Endothelial cell of umbilical vein (primary cell): ENCODE results near the gene OCEL1. TPM values are rescaled to one million over a fixed set of nuclear protein-coding genes. Genes with fewer than 3 reads are reported as not detected.

Experiments
- BruUV-seq: library from RNA; stranded (reverse); fragments of 400-500 nt; replicated peaks from 2 replicates; lab custom pipeline; 2021; lab: Mats Ljungman, UMichigan
- CTCF ChIA-PET: fragments of 300-600, 350-600 bp; sonication (Branson Sonifier 250); formaldehyde crosslinking; loops from one replicate; lab custom pipeline; 2021; ENCODE audit warnings: antibody characterized with exemption, inconsistent platforms; lab: Charles Lee
- POLR2A ChIA-PET: fragments of 300-600, 350-600 bp; sonication (Branson Sonifier 250); formaldehyde crosslinking; loops from one replicate; lab custom pipeline; 2021; ENCODE audit warnings: antibody characterized with exemption, inconsistent platforms; lab: Charles Lee
- DNase-seq: peaks from one replicate; pipeline ENCODE4 v3.0.0-alpha.2; 2011; ENCODE audit warnings: low read depth, low spot score
- FAIRE-seq: peaks from 2 replicates; lab custom pipeline; 2011; peaks lifted over from hg19 to GRCh38; lab: Jason Lieb, UNC
- H2AFZ ChIP-seq: 2 replicates; pipeline ENCODE4 v1.6.0; 2012; ENCODE audit warnings: low read depth, low read length, control low read depth, inconsistent platforms
- H3K27ac ChIP-seq: 2 replicates; pipeline ENCODE4 v1.5.1; 2011; ENCODE audit warnings: low read depth, mild to moderate bottlenecking, control low read depth, low read length, moderate library complexity; ENCODE audit not compliant: insufficient read depth
- H3K27me3 ChIP-seq, 2 experiments: 2 replicates each; pipeline versions ENCODE4 v1.6.0 to v1.6.1; 2011; ENCODE audit warnings: low read length in 2 of 2, mixed read lengths in 1 of 2; ENCODE audit not compliant: control insufficient read depth in 2 of 2, insufficient read depth in 2 of 2
- H3K36me3 ChIP-seq, 2 experiments: 2 replicates in 1 of 2; 3 replicates in 1 of 2; pipeline ENCODE4 v1.5.1; 2011; ENCODE audit warnings: low read length in 2 of 2, mild to moderate bottlenecking in 1 of 2, moderate library complexity in 1 of 2; ENCODE audit not compliant: control insufficient read depth in 2 of 2, insufficient read depth in 2 of 2; ENCODE audit errors: extremely low read depth in 1 of 2
- H3K4me1 ChIP-seq: 3 replicates; pipeline ENCODE4 v1.5.1; 2011; ENCODE audit warnings: mild to moderate bottlenecking, low read length; ENCODE audit not compliant: control insufficient read depth, insufficient read depth; ENCODE audit errors: extremely low read depth
- H3K4me2 ChIP-seq: 2 replicates; pipeline ENCODE4 v1.6.1; 2011; ENCODE audit warnings: low read length, control low read depth, mixed read lengths; ENCODE audit not compliant: insufficient read depth
- H3K4me3 ChIP-seq, 3 experiments: fragments of 200-600 bp in 1 of 3; sonication (generic), shearing (Covaris generic) in 1 of 3; replicated peaks in 1 of 3; 2 replicates each; pipeline ENCODE4 v1.5.1; 2011 to 2016; ENCODE audit warnings: control low read depth in 3 of 3, low read length in 3 of 3, mild to moderate bottlenecking in 2 of 3, inconsistent platforms in 1 of 3, low read depth in 1 of 3, moderate library complexity in 1 of 3; ENCODE audit not compliant: insufficient read depth in 1 of 3
- H3K79me2 ChIP-seq: 2 replicates; pipeline ENCODE4 v1.6.0; 2012; ENCODE audit warnings: low read length, inconsistent platforms; ENCODE audit not compliant: control insufficient read depth, insufficient read depth
- H3K9ac ChIP-seq: replicated peaks from 2 replicates; pipeline ENCODE3; 2011; ENCODE audit warnings: low read length, control low read depth; ENCODE audit not compliant: insufficient read depth; ENCODE audit errors: extremely low read depth
- H3K9me1 ChIP-seq: replicated peaks from 3 replicates; pipeline ENCODE4 v1.6.0; 2011; ENCODE audit warnings: mild to moderate bottlenecking, low read length; ENCODE audit not compliant: control insufficient read depth, insufficient read depth; ENCODE audit errors: extremely low read depth
- H3K9me3 ChIP-seq: replicated peaks from 2 replicates; pipeline ENCODE4 v1.5.1; 2012; ENCODE audit warnings: low read length, inconsistent platforms; ENCODE audit not compliant: control insufficient read depth, insufficient read depth
- H4K20me1 ChIP-seq: replicated peaks from 2 replicates; pipeline ENCODE3; 2011; ENCODE audit warnings: mild to moderate bottlenecking, low read length; ENCODE audit not compliant: control insufficient read depth, insufficient read depth; ENCODE audit errors: extremely low read depth
- EZH2 ChIP-seq: IDR thresholded peaks from 2 replicates; pipeline ENCODE4 v1.6.1; 2012; ENCODE audit warnings: borderline replicate concordance, low read depth, mild to moderate bottlenecking, moderate library complexity, low read length, inconsistent platforms; ENCODE audit not compliant: severe bottlenecking
- FOS ChIP-seq: IDR thresholded peaks from 2 replicates; pipeline ENCODE4 v1.6.1; 2011; ENCODE audit warnings: mild to moderate bottlenecking, low read length, moderate library complexity, borderline replicate concordance; ENCODE audit not compliant: insufficient read depth
- GATA2 ChIP-seq: IDR thresholded peaks from 2 replicates; pipeline ENCODE4 v1.7.0; 2011; ENCODE audit warnings: low read depth, mild to moderate bottlenecking, moderate library complexity, mixed read lengths, low read length; ENCODE audit not compliant: insufficient read length, insufficient read depth
- JUN ChIP-seq: IDR thresholded peaks from 2 replicates; pipeline ENCODE4 v1.6.1; 2011; ENCODE audit warnings: borderline replicate concordance, low read depth; ENCODE audit not compliant: insufficient read length, insufficient read depth
- MYC ChIP-seq: IDR thresholded peaks from one replicate; pipeline ENCODE4 v1.6.1; 2011; ENCODE audit warnings: mild to moderate bottlenecking, low read depth, low read length
- POLR2A ChIP-seq: IDR thresholded peaks from 2 replicates; pipeline ENCODE4 v1.6.1; 2012; ENCODE audit warnings: low read depth, mild to moderate bottlenecking, control low read depth, low read length
- POLR2AphosphoS5 ChIP-seq: IDR thresholded peaks from 2 replicates; pipeline ENCODE4 v1.6.1; 2012; ENCODE audit warnings: low read depth, mild to moderate bottlenecking, control low read depth, low read length, moderate library complexity; ENCODE audit not compliant: insufficient read depth
- dilution Hi-C: fragments of 300-500 bp; cut with MboI; formaldehyde crosslinking; loops from one replicate; pipeline ENCODE4 v1.15.0; 2019; ENCODE audit warnings: low sequenced_read_pairs; ENCODE audit not compliant: extremely low pct_ligation_motif_present
- intact Hi-C: fragments of 100-400 bp; cut with micrococcal nuclease; formaldehyde crosslinking; loops from one replicate; pipeline ENCODE4 v1.10.0; 2022
- polyA plus RNA-seq, 4 experiments: library from polyadenylated mRNA; depleted of rRNA in 3 of 4; stranded (reverse) in 3 of 4; unstranded in 1 of 4; fragments of >200 nt; gene quantifications; 2 replicates each; pipeline versions ENCODE4 v1.2.1 to v1.2.3, GENCODE V29; 2011 to 2012; ENCODE audit warnings: missing spikeins in 1 of 4
- total RNA-seq: library from RNA; stranded (reverse); gene quantifications from 2 replicates; pipeline ENCODE4 v1.2.3, GENCODE V29; 2021
- TF ChIP-seq, protein P1 (sequence below), 2 donors: IDR thresholded peaks; 1 replicate in 1 of 2; 2 replicates in 1 of 2; pipeline ENCODE4 v1.5.1; 2011; ENCODE audit warnings: low read length in 2 of 2, mild to moderate bottlenecking in 2 of 2, moderate library complexity in 2 of 2, control low read depth in 1 of 2, inconsistent platforms in 1 of 2, low read depth in 1 of 2; ENCODE audit not compliant: insufficient read depth in 1 of 2; ENCODE audit errors: extremely low read depth in 1 of 2

Gene OCEL1
- total and polyA plus RNA-seq, 2 donors (not counting 3 experiments of a cell fraction or from before 2014, with no cell fraction given) = 7.4 to 13.0 TPM

DNA sequence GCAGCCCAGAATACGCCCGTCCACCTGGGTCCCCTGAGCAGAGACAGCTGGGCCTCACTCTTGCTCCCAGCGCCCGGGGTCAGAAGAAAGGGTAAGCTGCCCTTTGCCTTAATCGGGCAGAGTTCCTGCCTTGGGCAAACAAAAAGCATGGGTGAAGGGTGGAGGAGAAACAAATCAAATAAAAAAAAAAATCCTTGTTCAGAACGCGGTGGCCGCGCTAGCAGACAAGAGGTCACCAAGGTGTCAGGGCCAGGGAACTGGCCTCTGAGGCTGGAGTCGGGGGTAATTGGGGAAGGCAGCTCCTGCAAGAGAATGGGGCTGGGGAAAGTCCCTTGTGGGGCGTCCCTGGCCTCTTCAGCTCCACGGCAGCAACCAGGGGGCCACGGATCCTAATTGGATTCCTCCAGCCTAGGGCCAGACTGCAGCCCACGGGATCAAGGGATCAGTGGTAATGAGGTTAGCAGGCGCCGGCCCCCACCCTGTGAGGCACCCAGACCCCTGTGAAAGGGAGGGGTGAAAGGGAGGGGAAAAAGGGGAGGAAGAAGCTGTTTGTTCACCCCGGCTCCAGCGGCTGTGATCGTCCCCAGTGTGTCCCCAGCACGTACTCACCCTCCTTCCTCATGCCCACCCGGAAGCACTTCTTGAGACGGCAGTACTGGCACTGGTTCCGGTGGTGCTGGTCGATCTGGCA lies 14.2 kb downstream of the OCEL1 start:
- no peak for DNase-seq
- ChIA-PET POLR2A (no interaction called here), CTCF (interaction anchor here (0.5 to 1.6 kb wide), 2 partner anchors 16 to 53 kb away, joined by 4 to 6 read pairs; no protein-coding TSS in a partner anchor)
- H3K4me3 ChIP-seq = no peak overlapping the region
- no peaks in the 10 kb centered on the region for H3K27me3 ChIP-seq
- H3K27ac ChIP-seq = no peak overlapping the region
- dilution Hi-C loops = no loop called here
- no peak for FAIRE-seq
- H2AFZ ChIP-seq = no peak overlapping the region
- no peak overlapping the region for H3K9ac ChIP-seq
- peaks cover 30% of the 10 kb centered on the region for H3K79me2 ChIP-seq
- H3K9me1 ChIP-seq = no peaks in the 10 kb centered on the region
- intact Hi-C loops = no loop called here
- H3K4me2 ChIP-seq = no peak overlapping the region
- TF ChIP-seq, protein P1, sequence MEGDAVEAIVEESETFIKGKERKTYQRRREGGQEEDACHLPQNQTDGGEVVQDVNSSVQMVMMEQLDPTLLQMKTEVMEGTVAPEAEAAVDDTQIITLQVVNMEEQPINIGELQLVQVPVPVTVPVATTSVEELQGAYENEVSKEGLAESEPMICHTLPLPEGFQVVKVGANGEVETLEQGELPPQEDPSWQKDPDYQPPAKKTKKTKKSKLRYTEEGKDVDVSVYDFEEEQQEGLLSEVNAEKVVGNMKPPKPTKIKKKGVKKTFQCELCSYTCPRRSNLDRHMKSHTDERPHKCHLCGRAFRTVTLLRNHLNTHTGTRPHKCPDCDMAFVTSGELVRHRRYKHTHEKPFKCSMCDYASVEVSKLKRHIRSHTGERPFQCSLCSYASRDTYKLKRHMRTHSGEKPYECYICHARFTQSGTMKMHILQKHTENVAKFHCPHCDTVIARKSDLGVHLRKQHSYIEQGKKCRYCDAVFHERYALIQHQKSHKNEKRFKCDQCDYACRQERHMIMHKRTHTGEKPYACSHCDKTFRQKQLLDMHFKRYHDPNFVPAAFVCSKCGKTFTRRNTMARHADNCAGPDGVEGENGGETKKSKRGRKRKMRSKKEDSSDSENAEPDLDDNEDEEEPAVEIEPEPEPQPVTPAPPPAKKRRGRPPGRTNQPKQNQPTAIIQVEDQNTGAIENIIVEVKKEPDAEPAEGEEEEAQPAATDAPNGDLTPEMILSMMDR (IDR thresholded peaks at IDR 0.05; ENCODE audit: extremely low read depth in 1 of 2, insufficient read depth in 1 of 2, low read depth in 1 of 2, low read length in 2 of 2) = no peak
- no peak for TF ChIP-seq MYC
- no peak for TF ChIP-seq JUN
- no peak for TF ChIP-seq POLR2AphosphoS5
- TF ChIP-seq GATA2 = no peak
- no peak for TF ChIP-seq FOS
- no peak for TF ChIP-seq EZH2
- no peak for TF ChIP-seq POLR2A
- BruUV-seq = no TSS peak
- H3K9me3 ChIP-seq = no peaks in the 10 kb centered on the region
- H3K4me1 ChIP-seq = peaks cover 12% of the 10 kb centered on the region
- H4K20me1 ChIP-seq = no peaks in the 10 kb centered on the region
- H3K36me3 ChIP-seq = peaks cover 0 to 4% of the 10 kb centered on the region in 2 experiments
